Testis (tissue), 2 donors: ENCODE measurements around the gene HSF5.

Source experiments
- CTCF ChIP-seq, 3 experiments: fragments of 450-650 bp in 2 of 3; fragments of 200-600 bp in 1 of 3; sonication (generic) in 1 of 3; IDR thresholded peaks; one replicate each; pipeline ENCODE4 v1.5.1; 2016 to 2019; ENCODE audit warnings: antibody characterized with exemption in 3 of 3, mild to moderate bottlenecking in 2 of 3, moderate library complexity in 1 of 3
- POLR2A ChIP-seq: fragments of 450-650 bp; IDR thresholded peaks from one replicate; pipeline ENCODE4 v1.6.1; 2017; ENCODE audit warnings: antibody characterized with exemption, mild to moderate bottlenecking, moderate library complexity

DNA sequence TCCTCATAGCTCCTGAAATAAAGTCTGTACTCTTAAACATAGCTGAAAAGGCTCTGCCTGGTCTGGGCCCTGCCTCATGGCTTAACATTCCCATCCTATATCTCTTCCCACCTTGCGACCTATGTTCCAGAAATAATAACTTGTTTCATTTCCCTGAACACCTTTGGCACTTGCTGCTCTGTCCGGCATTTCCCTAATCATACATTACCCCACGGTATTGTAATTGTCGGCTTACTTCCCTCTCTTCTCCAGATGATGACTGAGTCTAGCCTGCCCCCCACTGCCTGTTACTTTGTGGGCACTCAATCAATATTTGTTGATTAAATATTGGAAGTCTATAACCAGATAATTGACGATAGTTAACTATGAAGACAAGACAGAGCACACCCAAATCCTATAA lies 113.0 kb downstream of the HSF5 start:
- TF ChIP-seq POLR2A (no peak), CTCF (IDR thresholded peaks at IDR 0.05) (no peak)
